Effector memory CD4-positive, alpha-beta T cell (primary cell): ENCODE measurements around the gene EAF1.

Source experiments
- DNase-seq, 3 donors: peaks; one replicate each; pipeline ENCODE4 v3.0.0-alpha.2; 2020
- H3K27ac ChIP-seq: 2 replicates; pipeline ENCODE4 v1.7.0; 2013; ENCODE audit warnings: mild to moderate bottlenecking, low read length, moderate library complexity; ENCODE audit not compliant: insufficient read depth, poor library complexity, severe bottlenecking
- H3K27me3 ChIP-seq: replicated peaks from 2 replicates; pipeline ENCODE4 v1.7.0; 2013; ENCODE audit warnings: mild to moderate bottlenecking, low read length; ENCODE audit not compliant: insufficient read depth, control insufficient read depth, poor library complexity, severe bottlenecking
- H3K36me3 ChIP-seq: 2 replicates; pipeline ENCODE4 v1.7.0; 2013; ENCODE audit warnings: mild to moderate bottlenecking, low read length, moderate library complexity; ENCODE audit not compliant: control insufficient read depth, insufficient read depth
- H3K4me1 ChIP-seq: 2 replicates; pipeline ENCODE4 v1.7.0; 2013; ENCODE audit warnings: low read length, mild to moderate bottlenecking; ENCODE audit not compliant: control insufficient read depth, insufficient read depth, poor library complexity, severe bottlenecking
- H3K4me3 ChIP-seq: 2 replicates; pipeline ENCODE4 v1.7.0; 2013; ENCODE audit warnings: low read length, low read depth, mild to moderate bottlenecking; ENCODE audit not compliant: insufficient read depth, poor library complexity, severe bottlenecking
- H3K9me3 ChIP-seq: 2 replicates; pipeline ENCODE4 v1.7.0; 2013; ENCODE audit warnings: mild to moderate bottlenecking, low read length, moderate library complexity; ENCODE audit not compliant: control insufficient read depth

EAF1 gene

GRCh38 chr3:15458212-15458780, 30.9 kb downstream of the EAF1 start:
- H3K4me3 ChIP-seq = no peak overlapping the region
- no peaks in the 10 kb centered on the region for H3K27me3 ChIP-seq
- no peaks in the 10 kb centered on the region for H3K9me3 ChIP-seq
- no peak for DNase-seq
- no peaks in the 10 kb centered on the region for H3K36me3 ChIP-seq
- H3K27ac ChIP-seq = no peak overlapping the region
- peaks cover 11% of the 10 kb centered on the region for H3K4me1 ChIP-seq

- no peaks in the 10 kb centered on the region for H3K27me3 ChIP-seq
- H3K4me3 ChIP-seq = no peak overlapping the region
- H3K9me3 ChIP-seq = no peaks in the 10 kb centered on the region
- peaks cover 11% of the 10 kb centered on the region for H3K4me1 ChIP-seq
- no peaks in the 10 kb centered on the region for H3K36me3 ChIP-seq
- no peak overlapping the region for H3K27ac ChIP-seq
- DNase-seq = no peak
Observed at GRCh38 chr3:15460891-15461531, 33.6 kb downstream of the EAF1 start.

- H3K27ac ChIP-seq = no peak overlapping the region
- H3K4me3 ChIP-seq = no peak overlapping the region
- DNase-seq = no peak
- no peaks in the 10 kb centered on the region for H3K27me3 ChIP-seq
- H3K4me1 ChIP-seq = peaks cover 11% of the 10 kb centered on the region
- no peaks in the 10 kb centered on the region for H3K9me3 ChIP-seq
- H3K36me3 ChIP-seq = no peaks in the 10 kb centered on the region
Observed at GRCh38 chr3:15462451-15462850, 35.1 kb downstream of the EAF1 start.

DNA sequence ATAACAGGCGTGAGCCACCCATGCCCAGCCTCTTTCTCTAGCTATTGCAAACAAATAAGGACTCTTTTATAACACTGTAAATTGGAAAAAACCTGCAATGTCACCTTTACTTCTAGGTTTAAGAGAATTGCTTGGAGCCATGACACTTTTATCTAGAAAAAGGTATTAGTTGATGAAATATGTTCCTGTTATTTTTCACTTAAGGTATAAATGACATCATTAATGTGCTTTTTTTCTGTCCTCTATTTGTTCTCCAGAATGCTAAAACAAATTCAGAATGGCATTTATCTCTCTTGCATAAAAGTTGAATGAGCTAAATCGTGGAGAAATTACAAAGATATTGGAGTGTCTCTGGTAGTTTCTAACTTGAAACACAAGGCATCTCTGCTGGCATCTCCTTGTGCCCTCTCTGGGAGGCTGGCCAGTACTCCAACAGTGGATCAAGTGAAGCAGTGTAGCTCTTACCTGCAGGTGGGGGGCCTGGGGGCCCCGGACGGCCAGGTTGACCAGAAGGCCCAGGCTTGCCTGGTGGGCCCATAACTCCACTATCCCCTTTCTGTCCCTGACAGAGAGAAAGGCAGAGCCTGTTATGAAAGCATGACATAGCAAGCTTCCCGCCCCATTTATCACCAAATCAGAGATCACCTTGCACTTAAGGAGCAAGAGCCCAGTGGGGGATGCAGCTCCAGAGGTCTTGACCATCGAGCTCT, 38.6 kb downstream of the EAF1 start:
- Histone ChIP-seq H3K36me3 (no peaks in the 10 kb centered on the region), H3K4me1 (peaks cover 6% of the 10 kb centered on the region), H3K9me3 (no peaks in the 10 kb centered on the region), H3K27ac (no peak overlapping the region), H3K4me3 (no peak overlapping the region), H3K27me3 (no peaks in the 10 kb centered on the region)
- no peak for DNase-seq

DNA sequence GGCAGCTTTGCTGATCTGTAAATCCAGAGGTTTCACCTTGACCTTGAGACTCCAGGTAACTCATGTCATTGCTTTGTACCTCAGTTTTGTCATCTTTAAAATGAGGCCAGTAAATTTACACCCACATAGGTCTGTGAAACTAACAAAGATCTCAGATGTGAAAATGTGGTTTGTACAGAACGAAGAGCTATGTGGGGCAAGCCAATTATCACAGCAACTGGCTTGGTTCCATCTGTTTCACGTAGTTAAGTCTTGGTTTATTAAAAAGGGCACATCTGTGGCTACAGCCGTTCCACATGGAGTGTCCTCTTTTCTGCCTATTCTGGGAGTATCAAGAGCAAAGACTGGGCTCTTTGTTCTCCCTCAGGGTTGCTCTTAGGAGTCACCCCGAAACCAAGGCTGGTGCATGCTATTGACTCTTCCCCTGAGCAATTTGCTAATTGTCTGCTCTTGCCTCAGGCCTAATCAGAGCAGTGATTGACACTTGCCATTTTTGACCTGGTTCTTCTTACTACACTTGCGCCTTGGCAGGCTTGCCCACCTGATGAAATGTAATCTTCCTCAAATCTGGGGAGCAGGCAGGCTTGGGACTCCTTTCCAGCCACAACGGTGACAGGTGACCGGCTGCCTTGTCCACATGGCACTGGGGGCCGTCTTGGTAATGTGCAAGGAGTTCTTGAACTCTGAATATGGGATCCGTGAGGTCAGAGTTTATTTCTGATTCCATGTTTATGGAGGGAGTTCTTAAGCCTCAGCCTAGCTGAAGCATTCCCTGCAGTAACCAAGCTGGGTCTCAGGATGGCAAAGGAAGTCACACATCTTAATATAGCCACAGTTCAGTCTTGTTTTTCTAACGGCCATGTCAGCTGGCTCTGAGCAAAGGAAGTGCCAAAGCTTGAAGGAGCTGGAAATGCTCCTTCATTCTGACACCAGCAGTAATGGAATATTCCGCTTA, 40.1 kb downstream of the EAF1 start:
- Histone ChIP-seq H3K27ac (no peak overlapping the region), H3K9me3 (no peaks in the 10 kb centered on the region), H3K27me3 (no peaks in the 10 kb centered on the region), H3K36me3 (no peaks in the 10 kb centered on the region), H3K4me1 (no peaks in the 10 kb centered on the region), H3K4me3 (no peak overlapping the region)
- no peak for DNase-seq

GRCh38 chr3:15470261-15470660, 42.9 kb downstream of the EAF1 start:
- no peaks in the 10 kb centered on the region for H3K27me3 ChIP-seq
- no peak for DNase-seq

DNA sequence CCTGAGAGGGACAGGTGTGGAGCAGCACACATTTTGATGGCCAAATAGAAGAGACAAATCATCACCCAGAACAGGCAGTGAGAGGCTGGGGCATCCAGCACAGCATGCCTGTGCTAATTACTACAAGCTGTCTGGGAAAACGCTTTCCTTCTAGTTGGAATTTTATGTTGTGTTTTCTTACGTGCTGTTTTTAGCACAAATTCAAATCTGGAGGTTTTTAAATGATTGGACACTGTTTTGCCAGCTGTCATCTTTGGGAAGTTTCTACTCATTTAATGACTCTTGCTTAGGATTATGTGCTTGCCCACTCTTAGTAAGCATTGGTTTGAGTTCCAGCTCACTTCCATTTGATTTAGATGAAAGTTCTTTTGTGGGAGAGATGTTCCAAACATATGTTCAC, 43.5 kb downstream of the EAF1 start:
- Histone ChIP-seq H3K9me3 (no peaks in the 10 kb centered on the region), H3K36me3 (no peaks in the 10 kb centered on the region), H3K4me1 (no peaks in the 10 kb centered on the region), H3K4me3 (no peak overlapping the region), H3K27ac (no peak overlapping the region), H3K27me3 (no peaks in the 10 kb centered on the region)
- no peak for DNase-seq

More at GRCh38 chr3:15470261-15470660, 42.9 kb downstream of the EAF1 start:
- Histone ChIP-seq H3K9me3 (no peaks in the 10 kb centered on the region), H3K36me3 (no peaks in the 10 kb centered on the region), H3K4me3 (no peak overlapping the region), H3K4me1 (no peaks in the 10 kb centered on the region), H3K27ac (no peak overlapping the region)

DNA sequence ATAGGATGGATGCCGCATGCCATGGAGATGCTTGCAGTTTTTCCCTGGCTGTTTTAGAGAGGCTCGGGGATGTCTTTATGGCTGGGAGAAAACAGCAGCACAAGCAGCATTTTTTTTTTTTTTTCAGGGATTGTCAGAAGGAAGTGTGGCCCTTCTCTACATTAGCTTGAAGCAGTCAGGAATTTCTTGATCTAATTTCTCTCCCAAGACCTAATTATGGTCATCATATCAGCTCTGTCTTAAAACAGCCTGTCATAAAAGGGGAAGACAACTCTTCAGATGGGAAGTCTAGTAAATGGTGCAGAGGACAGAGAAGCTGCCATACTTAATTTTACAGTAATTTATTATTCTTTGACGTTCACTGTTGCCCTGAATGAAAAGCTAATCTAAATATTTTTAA, 44.5 kb downstream of the EAF1 start:
- no peaks in the 10 kb centered on the region for H3K9me3 ChIP-seq
- H3K27me3 ChIP-seq = no peaks in the 10 kb centered on the region
- no peak overlapping the region for H3K27ac ChIP-seq
- H3K4me3 ChIP-seq = no peak overlapping the region
- no peaks in the 10 kb centered on the region for H3K4me1 ChIP-seq
- no peaks in the 10 kb centered on the region for H3K36me3 ChIP-seq
- no peak for DNase-seq

GRCh38 chr3:15475161-15475560, 47.8 kb downstream of the EAF1 start:
- no peak overlapping the region for H3K4me3 ChIP-seq
- no peaks in the 10 kb centered on the region for H3K4me1 ChIP-seq

More at GRCh38 chr3:15475161-15475560, 47.8 kb downstream of the EAF1 start:
- H3K27me3 ChIP-seq = no peaks in the 10 kb centered on the region
- DNase-seq = no peak
- no peaks in the 10 kb centered on the region for H3K9me3 ChIP-seq
- H3K36me3 ChIP-seq = no peaks in the 10 kb centered on the region
- no peak overlapping the region for H3K27ac ChIP-seq
